GM18868 (cell line): ENCODE measurements around the gene BICDL2.
"Not testable (repeated sequence)": the region's sequence is repeated elsewhere in the genome, so short reads cannot be mapped to it uniquely, and the experiment has no call there.

ENCODE experiments used
- ATAC-seq: cut with Tn5 transposase; IDR thresholded peaks from one replicate; pipeline ENCODE4 v1.9.1; 2021; ENCODE audit warnings: mild to moderate bottlenecking, moderate library complexity; ENCODE audit not compliant: unreplicated experiment

BICDL2 gene

GRCh38 chr16:3036726-3037315 lies at the start of gene BICDL2:
Gene BICDL2, minus strand, starts transcription at chr16:3036944. Its CDS starts 1,448 bp downstream, at chr16:3035496.
- no peak for ATAC-seq

- no peak for ATAC-seq
Measured at GRCh38 chr16:3085868-3086595, 49.3 kb upstream of the BICDL2 start.

GRCh38 chr16:3084969-3085670 lies 48.4 kb upstream of the BICDL2 start:
- ATAC-seq, result no peak

DNA sequence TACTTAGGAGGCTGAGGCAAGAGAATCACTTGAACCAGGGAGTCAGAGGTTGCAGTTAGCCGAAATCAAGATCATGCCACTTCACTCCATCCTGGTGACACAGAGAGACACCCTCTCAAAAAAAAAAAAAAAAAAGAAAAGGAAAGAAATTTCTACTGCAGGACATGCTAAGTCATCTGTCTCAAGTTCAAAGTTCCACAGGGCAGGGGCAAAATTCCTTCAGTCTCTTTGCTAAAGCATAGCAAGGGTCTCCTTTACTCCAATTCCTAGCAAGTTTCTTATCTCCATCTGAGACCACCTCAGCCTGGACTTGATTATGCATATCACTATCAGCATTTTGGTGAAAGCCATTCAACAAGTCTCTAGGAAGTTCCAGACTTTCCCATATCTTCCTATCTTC lies 47.7 kb upstream of the BICDL2 start:
- no peak for ATAC-seq

GRCh38 chr16:3083408-3083807 lies 46.7 kb upstream of the BICDL2 start:
- ATAC-seq, result not testable (repeated sequence)

GRCh38 chr16:3081957-3082356 lies 45.2 kb upstream of the BICDL2 start:
- ATAC-seq, result not testable (repeated sequence)

- no peak for ATAC-seq
Measured at GRCh38 chr16:3080024-3080423, 43.3 kb upstream of the BICDL2 start.

GRCh38 chr16:3076577-3076976 lies 39.8 kb upstream of the BICDL2 start:
- no peak for ATAC-seq

DNA sequence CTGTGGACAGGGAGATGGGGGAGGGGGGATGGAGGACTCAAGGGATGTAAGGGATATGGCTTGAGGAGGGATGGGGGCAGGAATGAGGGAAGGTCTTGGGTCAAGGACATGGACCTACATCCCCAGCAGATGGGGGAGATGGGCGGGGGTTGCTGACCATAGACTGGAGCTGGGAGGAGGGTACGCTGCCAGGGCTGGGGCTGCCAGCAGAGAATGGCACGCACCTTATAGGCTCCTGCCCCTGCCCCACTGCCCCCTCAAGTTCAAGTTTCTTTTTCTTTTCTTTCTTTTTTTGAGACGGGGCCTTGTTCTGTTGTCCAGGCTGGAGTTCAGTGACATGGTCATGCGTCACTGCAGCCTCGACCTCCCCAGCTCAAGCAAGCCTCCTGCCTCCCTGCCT lies 39.2 kb upstream of the BICDL2 start:
- ATAC-seq, result not testable (repeated sequence)

- no peak for ATAC-seq
Measured at GRCh38 chr16:3075523-3075915, 38.8 kb upstream of the BICDL2 start.

GRCh38 chr16:3074860-3075522 lies 38.2 kb upstream of the BICDL2 start:
- ATAC-seq, result peak; percentile 86

DNA sequence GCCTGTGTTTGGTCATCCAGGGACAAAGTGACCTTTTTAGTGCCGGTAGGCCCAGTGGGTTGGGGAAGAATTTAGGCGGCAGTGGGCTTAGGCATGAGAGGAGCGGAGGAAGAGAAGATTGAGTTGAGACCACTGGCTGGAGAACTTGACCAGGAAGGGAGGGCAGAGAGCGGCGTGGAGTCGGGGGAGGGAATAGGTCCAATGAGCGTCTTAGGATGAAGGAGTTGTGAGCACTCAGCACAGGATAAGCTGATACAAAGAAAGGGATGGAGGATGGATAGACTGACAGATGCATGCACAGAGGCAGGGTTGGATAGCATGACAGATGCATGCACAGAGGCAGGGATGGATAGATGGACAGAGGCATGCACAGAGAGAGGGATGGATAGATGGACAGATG lies 36.7 kb upstream of the BICDL2 start:
- no peak for ATAC-seq

DNA sequence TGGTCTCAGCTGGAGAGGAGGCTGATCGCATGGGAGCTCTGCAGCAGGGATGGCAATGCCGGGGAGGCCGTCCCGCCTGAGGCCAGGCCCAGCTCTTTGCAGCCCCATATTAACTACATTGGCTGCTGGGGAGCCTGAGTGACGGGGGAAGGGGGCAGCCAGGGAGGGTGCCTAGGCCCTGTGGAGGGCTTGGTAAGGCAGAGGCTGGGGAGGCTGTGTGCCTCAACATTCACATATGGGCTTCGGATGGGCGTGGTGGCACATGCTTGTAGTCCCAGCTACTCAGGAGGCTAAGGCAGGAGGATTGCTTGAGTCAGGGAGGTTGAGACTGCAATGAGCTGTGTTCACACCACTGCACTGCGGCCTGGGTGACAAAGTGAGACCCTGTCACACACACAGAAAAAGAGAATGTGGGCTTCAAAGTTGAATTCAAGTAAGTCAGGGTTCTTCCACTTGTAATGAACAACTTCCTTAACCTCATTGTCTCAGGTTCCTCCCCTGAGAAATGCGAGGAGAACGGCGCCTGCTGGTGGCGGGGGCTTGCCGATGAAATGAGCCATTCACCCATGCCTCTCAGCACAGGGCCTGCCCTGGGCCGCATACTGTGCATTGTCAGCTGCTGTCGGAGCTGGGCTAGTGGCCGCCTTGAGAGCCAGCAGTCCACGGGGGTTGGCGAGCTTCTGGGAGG lies 36.0 kb upstream of the BICDL2 start:
- not testable (repeated sequence) for ATAC-seq

- ATAC-seq, result not testable (repeated sequence)
Measured at GRCh38 chr16:3072148-3072547, 35.4 kb upstream of the BICDL2 start.

- ATAC-seq, result no peak
Measured at GRCh38 chr16:3071655-3072054, 34.9 kb upstream of the BICDL2 start.

DNA sequence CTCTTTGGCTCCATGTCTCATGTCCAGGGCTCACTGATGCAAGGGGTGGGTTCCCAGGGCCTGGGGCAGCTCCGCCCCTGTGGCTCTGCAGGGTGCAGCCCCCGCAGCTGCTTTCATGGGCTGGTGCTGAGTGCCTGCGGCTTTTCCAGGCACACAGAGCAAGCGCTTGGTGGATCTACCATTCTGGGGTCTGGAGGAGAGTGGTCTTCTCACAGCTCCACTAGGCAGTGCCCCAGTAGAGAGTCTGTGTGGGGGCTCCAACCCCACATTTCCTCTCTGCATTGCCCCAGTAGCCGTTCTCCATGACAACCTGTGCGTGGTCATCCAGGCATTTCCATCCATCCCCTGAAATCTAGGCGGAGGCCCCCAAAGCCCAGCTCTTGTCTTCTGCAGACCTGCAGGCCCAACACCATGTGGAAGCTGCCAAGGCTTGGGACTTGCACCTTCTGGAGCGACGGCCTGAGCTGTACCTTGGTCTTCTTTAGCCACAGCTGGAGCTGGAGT lies 33.9 kb upstream of the BICDL2 start:
- ATAC-seq, result no peak

DNA sequence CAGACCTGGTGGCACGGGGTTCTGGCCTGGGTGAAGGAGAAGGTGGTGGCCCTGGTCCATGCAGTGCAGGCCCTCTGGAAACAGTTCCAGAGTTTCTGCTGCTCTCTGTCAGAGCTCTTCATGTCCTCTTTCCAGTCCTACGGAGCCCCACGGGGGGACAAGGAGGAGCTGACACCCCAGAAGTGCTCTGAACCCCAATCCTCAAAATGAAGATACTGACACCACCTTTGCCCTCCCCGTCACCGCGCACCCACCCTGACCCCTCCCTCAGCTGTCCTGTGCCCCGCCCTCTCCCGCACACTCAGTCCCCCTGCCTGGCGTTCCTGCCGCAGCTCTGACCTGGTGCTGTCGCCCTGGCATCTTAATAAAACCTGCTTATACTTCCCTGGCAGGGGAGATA lies 32.4 kb upstream of the BICDL2 start:
- ATAC-seq, result not testable (repeated sequence)

DNA sequence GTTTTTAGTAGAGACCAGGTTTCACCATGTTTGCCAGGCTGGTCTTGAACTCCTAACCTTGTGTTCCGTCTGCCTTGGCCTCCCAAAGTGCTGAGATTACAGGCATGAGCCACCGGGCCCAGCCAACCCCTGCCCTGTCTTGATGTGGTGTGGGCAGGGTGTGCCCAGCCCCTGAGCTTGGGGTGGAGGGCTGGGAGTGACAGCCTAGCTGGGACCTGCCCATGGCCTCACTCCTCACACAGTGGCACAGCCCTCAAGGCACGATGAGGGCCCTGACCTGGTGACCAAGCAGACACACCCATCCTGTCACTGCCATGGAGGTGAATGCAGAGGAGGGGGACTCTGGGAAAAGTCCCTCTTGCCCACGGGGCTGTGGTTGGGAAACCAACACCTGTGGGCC lies 31.7 kb upstream of the BICDL2 start:
- ATAC-seq, result no peak

GRCh38 chr16:3066440-3066748 lies 29.6 kb upstream of the BICDL2 start:
- ATAC-seq, result no peak

GRCh38 chr16:3065742-3066439 lies 29.1 kb upstream of the BICDL2 start:
- no peak for ATAC-seq
